Measurements from ENCODE around the gene SPACA4.

DNA sequence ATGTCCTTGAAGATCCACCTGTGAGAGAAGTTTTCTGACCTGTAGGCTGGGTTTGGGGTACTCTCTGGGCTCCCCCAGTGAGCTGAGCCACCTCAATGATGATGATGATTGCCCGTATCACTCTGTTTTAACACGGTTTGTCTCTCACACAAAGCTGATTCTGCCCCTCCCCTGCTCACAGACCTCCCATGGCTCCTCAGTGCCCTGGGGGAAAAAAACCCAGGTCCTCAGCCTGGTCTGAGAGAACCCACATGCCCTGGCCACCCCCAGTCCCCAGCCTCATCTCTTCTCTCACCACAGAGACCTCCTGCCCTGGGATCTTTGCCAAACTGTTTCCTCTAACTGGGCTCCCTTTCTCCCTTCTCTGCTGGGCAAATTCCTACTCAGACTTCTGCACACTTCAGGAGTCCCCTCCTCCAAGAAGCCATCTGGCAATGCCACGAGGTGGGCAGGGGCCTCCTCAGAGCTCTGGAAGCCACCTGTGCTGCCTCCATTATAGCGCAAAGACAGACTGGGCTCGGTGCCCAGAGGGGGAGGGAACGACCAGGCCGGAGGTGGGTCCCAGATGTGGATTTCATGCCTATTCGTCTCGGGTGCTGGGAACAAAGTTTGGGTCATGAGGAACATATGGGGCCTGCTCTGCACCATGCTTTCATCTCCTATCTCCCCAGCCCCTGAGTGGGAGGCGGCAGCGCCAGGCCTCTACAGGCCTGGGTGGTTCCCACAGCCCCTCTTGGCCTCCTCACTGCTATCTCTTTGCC lies 47.9 kb downstream of the SPACA4 start:
- TF ChIP-seq TAF1 (IDR thresholded peaks at IDR 0.05; ENCODE audit: borderline replicate concordance, low read depth, low read length) (no peak), POLR2A (IDR thresholded peaks at IDR 0.05; ENCODE audit: low read depth, low read length) (no peak), POLR2AphosphoS5 (IDR thresholded peaks at IDR 0.05; ENCODE audit: low read depth, low read length) (no peak)

Data from GM12892 (cell line).